ENCODE measurements around the gene PRXL2B. TPM values are rescaled to one million over a fixed set of nuclear protein-coding genes. Genes with fewer than 3 reads are reported as not detected.

The PRXL2B gene
- total RNA-seq, 1 experiment from 2014 or later = 12.6 TPM

DNA sequence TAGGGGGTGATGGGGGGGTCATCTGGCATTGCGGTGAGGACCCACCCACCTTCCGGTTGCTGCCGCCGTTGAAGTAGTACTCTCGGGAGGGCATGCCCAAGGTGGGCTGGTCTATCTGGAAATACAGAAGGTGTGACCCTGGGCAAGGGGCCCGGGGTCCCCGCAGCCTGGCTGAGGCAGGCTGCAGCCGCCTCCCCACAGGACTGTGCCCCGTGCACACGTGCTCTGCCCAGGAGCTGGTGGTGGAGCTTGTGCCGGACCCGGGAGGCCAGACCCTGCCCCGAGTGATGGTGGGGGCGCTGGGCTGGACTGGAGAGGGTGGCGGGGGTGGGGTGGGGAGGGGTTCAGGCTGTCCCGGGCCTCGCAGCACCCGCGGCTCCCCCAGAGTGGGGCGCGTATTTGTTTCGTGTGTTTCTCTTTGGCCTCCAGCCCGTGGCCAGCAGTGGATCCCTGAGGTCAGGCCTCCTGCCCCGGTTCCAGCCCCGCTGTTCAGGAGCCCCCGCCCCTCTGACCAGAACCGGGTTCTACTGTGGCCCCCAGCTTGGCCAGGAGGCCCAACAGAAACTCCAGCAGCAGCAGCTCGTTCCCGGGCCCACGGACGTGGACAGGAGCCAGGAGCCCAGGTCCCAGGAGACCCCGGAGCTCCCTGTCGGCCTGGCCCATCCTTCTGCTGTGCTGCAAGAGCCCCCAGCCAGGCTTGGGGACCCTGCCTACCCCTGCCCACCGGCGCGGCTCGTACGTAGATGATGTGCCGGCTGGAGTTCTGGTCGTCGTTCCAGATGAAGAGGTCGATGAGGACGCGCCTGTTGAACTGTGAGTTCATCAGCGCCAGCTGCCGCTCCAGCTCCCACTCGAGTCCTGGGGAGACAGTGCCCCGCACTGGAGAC lies 19.2 kb downstream of the PRXL2B start:
- DNase-seq (ENCODE audit: unreplicated experiment) = no peak
- POLR2A ChIA-PET = no interaction called here
- H3K4me1 Mint-ChIP-seq (ENCODE audit: insufficient read depth, unreplicated experiment) = no peaks in the 10 kb centered on the region
- no peak overlapping the region for H3K27ac Mint-ChIP-seq (ENCODE audit: low read depth, unreplicated experiment)
- intact Hi-C loops (cut with micrococcal nuclease) = no loop called here
- peaks cover 25% of the 10 kb centered on the region for H3K27me3 Mint-ChIP-seq (ENCODE audit: insufficient read depth, unreplicated experiment)
- TF ChIP-seq, protein P1, sequence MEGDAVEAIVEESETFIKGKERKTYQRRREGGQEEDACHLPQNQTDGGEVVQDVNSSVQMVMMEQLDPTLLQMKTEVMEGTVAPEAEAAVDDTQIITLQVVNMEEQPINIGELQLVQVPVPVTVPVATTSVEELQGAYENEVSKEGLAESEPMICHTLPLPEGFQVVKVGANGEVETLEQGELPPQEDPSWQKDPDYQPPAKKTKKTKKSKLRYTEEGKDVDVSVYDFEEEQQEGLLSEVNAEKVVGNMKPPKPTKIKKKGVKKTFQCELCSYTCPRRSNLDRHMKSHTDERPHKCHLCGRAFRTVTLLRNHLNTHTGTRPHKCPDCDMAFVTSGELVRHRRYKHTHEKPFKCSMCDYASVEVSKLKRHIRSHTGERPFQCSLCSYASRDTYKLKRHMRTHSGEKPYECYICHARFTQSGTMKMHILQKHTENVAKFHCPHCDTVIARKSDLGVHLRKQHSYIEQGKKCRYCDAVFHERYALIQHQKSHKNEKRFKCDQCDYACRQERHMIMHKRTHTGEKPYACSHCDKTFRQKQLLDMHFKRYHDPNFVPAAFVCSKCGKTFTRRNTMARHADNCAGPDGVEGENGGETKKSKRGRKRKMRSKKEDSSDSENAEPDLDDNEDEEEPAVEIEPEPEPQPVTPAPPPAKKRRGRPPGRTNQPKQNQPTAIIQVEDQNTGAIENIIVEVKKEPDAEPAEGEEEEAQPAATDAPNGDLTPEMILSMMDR (IDR thresholded peaks at IDR 0.05; ENCODE audit: unreplicated experiment) = no peak
- CTCF ChIA-PET = interaction anchor here (0.6 kb wide), 2 partner anchors 661 to 980 kb away, joined by 3 to 4 read pairs; no protein-coding TSS in a partner anchor
- BruUV-seq (replicated peaks) = no TSS peak
- no peaks in the 10 kb centered on the region for H3K9me3 Mint-ChIP-seq (ENCODE audit: unreplicated experiment)
- H3K36me3 Mint-ChIP-seq (ENCODE audit: insufficient read depth, unreplicated experiment) = no peaks in the 10 kb centered on the region
- H3K4me3 Mint-ChIP-seq (ENCODE audit: unreplicated experiment) = no peak overlapping the region

DNA sequence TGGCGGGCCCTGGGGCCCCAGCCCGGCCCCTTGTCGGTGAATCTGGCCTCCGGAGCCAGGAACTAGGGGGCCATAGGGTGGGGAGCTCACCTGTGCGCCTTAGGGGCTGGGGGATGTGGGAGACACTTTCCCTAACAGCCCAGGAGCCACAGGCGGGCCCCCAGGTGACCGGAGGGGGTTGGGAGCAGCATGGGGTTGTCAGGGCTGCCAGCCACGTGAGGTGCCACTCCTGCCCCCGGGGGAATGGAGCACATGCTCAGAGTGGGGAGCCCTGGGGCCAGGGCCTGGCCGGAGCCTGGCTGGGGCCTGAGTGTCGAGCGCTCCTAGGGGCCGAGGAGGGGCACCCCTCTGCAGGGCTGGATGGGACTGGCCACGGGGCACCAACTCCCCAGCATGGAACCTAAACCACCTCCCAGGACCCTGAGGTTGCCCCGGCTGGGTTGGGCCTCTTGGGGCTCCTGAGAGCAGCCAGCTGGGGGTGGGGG lies 19.9 kb downstream of the PRXL2B start:
- ChIA-PET CTCF (interaction anchor here (0.6 kb wide), 1 partner anchor 980 kb away, joined by 3 read pairs; no protein-coding TSS in a partner anchor), POLR2A (no interaction called here)
- TF ChIP-seq, protein P1 (IDR thresholded peaks at IDR 0.05; ENCODE audit: unreplicated experiment) = no peak
- no peaks in the 10 kb centered on the region for H3K36me3 Mint-ChIP-seq (ENCODE audit: insufficient read depth, unreplicated experiment)
- H3K4me1 Mint-ChIP-seq (ENCODE audit: insufficient read depth, unreplicated experiment) = no peaks in the 10 kb centered on the region
- H3K4me3 Mint-ChIP-seq (ENCODE audit: unreplicated experiment) = no peak overlapping the region
- H3K27me3 Mint-ChIP-seq (ENCODE audit: insufficient read depth, unreplicated experiment) = peaks cover 18% of the 10 kb centered on the region
- H3K9me3 Mint-ChIP-seq (ENCODE audit: unreplicated experiment) = no peaks in the 10 kb centered on the region
- BruUV-seq (replicated peaks) = no TSS peak
- no peak for DNase-seq (ENCODE audit: unreplicated experiment)
- H3K27ac Mint-ChIP-seq (ENCODE audit: low read depth, unreplicated experiment) = no peak overlapping the region
- intact Hi-C loops (cut with micrococcal nuclease) = no loop called here

DNA sequence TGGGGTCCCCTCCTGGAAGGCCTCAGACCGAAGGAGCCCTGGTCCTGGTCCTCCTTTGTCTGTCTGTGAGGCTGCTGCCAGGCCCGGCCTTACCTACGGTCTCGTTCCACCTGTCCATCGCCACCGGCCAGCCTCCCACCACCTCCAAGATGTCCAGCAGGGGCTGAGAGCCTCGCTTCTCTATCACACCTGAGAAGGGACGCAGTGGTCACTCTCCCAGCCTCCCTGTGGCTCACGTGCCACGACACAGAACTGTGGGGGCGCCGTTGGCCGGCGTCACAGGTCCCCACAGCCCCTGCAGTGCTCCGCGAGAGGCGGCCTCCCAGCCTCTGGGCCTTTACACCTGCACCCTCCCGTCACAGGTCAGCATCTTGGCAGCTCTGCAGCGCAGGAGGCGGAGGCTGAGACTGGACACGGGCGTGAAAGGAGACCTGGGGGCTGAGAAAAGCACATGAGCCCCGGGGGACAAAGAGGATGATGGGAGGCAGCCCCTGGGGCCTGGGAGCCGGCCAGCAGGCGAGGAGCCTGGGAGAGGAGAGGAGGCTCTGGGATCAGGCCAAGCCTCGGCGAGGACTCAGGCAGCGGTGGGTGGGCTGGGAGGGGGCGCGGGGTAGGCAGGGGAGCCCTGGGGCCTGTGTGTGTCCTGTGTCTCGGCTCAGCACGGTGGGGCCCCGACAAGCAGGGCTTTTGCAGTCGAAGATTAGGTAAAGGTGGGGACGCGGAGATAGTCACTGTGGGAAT lies 20.5 kb downstream of the PRXL2B start:
- DNase-seq (ENCODE audit: unreplicated experiment) = no peak
- Mint-ChIP-seq H3K36me3 (ENCODE audit: insufficient read depth, unreplicated experiment) (no peaks in the 10 kb centered on the region), H3K27ac (ENCODE audit: low read depth, unreplicated experiment) (no peak overlapping the region), H3K9me3 (ENCODE audit: unreplicated experiment) (no peaks in the 10 kb centered on the region), H3K4me3 (ENCODE audit: unreplicated experiment) (no peak overlapping the region), H3K4me1 (ENCODE audit: insufficient read depth, unreplicated experiment) (no peaks in the 10 kb centered on the region), H3K27me3 (ENCODE audit: insufficient read depth, unreplicated experiment) (peaks cover 12% of the 10 kb centered on the region)
- ChIA-PET POLR2A (no interaction called here), CTCF (interaction anchor here (0.6 kb wide), 1 partner anchor 13 kb away, joined by 3 read pairs; no protein-coding TSS in a partner anchor)
- TF ChIP-seq, protein P1 (IDR thresholded peaks at IDR 0.05; ENCODE audit: unreplicated experiment) = no peak
- intact Hi-C loops (cut with micrococcal nuclease) = no loop called here
- no TSS peak for BruUV-seq (replicated peaks)

DNA sequence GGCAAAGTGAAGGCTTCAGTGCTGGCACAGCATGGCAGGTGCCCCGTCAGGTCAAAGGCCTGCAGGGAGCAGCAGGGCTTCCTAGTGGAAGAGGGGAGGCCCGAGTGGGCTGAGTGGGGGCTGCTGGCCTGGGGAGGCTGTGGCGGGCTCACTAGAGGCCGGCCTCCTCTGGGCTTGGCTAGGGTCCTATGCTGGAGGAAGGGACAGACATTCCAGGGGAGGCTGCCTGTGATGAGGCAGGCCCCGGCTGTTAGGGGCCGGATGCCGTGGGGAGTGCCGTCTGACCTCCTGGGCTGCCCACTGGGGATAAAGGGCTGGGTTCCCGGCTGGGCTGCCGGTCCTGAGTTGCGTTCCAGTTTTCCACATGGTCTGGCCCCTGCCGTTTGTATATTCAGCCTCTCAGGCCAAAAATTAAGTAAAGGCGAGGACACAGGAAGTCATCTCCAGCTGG lies 21.1 kb downstream of the PRXL2B start:
- Mint-ChIP-seq H3K27me3 (ENCODE audit: insufficient read depth, unreplicated experiment) (peaks cover 6% of the 10 kb centered on the region), H3K27ac (ENCODE audit: low read depth, unreplicated experiment) (no peak overlapping the region), H3K36me3 (ENCODE audit: insufficient read depth, unreplicated experiment) (no peaks in the 10 kb centered on the region), H3K9me3 (ENCODE audit: unreplicated experiment) (no peaks in the 10 kb centered on the region), H3K4me3 (ENCODE audit: unreplicated experiment) (no peak overlapping the region), H3K4me1 (ENCODE audit: insufficient read depth, unreplicated experiment) (no peaks in the 10 kb centered on the region)
- intact Hi-C loops (cut with micrococcal nuclease) = no loop called here
- TF ChIP-seq, protein P1 (IDR thresholded peaks at IDR 0.05; ENCODE audit: unreplicated experiment) = no peak
- no TSS peak for BruUV-seq (replicated peaks)
- ChIA-PET POLR2A (no interaction called here), CTCF (interaction anchor here (0.6 to 0.7 kb wide), 2 partner anchors 13 to 225 kb away, joined by 3 read pairs; no protein-coding TSS in a partner anchor)
- DNase-seq (ENCODE audit: unreplicated experiment) = no peak

Data from MCF 10A (cell line).